CD4-positive, alpha-beta T cell treated with Interleukin-17A for 4 hours (primary cell): ENCODE results near the gene ARFGEF2.
"Not testable (repeated sequence)": the region's sequence is repeated elsewhere in the genome, so short reads cannot be mapped to it uniquely, and the experiment has no call there.

Experiments
- DNase-seq: peaks from one replicate; pipeline ENCODE4 v3.0.0-alpha.2; 2020; ENCODE audit warnings: mixed read lengths

ARFGEF2 gene

DNA sequence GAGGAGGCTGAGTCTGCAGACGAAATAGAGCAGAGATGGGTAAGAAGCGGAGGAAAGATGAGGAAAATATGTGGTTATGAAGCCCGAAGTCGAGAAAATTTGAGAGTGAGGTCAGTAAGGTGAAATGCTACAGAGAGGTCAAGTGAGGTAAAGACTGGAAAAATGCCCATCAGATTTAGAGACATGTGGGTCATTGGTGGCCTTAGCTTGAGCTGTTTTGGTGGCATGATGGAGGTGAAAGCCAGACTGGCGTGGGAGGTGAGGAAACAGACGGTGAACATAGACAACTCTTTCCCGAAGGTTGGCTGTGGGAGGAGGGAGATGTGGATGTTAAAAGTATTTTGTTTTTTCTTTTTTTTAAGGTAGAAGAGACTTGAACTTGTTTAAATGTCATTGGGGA is 9.4 kb downstream of the ARFGEF2 start:
- no peak for DNase-seq

DNA sequence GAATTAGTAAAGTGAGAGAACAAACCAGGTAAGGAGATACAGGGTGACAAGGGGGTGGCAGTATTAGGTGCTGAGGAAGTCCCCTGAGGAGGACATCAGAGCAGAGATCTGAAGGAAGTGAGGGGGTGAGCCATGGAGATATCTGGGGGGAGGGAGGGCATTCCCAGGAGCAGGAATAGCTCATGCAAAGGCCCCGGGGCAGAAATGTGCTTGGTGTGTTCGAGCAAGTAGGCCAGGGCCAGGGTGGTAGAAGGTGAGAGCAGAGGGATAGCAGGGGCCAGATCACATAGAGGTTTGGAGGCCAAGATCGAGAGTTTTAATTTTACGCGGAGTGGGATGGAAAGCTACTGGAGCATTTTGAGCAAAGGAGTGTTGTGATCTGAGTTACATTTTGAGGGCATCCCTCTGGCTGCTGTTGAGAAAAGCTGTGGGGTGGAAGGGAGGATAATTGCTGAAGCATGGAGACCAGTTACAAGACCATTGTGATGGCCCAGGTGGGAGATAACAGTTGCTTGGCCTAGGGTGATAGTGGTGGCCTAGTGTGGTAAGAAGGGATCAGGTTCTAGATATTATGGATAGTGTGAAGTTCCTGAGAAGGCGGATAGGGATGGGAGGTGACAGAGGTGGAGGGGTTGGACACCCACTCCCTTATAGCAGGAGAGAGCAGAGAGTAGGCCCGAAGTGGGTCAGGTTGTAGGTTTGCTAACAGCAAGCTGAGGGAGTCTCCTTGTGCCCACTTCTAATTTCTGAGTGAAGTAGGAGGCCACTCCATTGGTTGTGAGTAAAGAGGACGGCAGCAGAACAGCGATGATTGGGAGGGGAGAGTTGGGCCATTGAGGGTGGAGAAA is 10.2 kb downstream of the ARFGEF2 start:
- DNase-seq, result no peak

DNA sequence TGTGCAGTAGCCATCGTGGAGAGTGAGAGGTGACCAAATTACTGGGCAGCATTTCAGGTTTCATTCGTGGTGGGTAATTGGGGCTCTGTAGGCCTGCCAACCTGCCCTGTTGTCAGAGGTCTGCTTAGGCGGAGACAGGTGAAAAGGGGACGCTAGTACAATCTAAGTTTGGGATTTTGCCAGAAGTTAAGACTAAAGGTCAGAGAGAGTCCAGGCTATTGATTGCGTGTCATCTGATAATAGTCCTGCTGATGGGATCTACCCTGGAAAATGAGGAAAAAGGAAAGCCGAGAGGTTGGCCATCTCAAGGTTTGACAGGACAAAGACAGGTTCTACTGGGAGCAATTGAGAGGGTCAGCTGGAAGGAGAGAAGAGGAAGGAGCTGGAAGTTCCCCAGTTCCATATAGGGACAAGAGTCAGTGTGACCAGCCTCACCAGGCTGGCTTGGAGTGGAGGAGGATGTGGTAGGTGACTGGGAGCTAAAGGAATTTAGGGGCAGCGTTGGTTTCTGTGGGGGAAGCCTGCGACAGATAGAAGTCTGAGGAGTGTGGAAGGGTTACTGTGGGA is 10.9 kb downstream of the ARFGEF2 start:
- DNase-seq, result no peak

DNA sequence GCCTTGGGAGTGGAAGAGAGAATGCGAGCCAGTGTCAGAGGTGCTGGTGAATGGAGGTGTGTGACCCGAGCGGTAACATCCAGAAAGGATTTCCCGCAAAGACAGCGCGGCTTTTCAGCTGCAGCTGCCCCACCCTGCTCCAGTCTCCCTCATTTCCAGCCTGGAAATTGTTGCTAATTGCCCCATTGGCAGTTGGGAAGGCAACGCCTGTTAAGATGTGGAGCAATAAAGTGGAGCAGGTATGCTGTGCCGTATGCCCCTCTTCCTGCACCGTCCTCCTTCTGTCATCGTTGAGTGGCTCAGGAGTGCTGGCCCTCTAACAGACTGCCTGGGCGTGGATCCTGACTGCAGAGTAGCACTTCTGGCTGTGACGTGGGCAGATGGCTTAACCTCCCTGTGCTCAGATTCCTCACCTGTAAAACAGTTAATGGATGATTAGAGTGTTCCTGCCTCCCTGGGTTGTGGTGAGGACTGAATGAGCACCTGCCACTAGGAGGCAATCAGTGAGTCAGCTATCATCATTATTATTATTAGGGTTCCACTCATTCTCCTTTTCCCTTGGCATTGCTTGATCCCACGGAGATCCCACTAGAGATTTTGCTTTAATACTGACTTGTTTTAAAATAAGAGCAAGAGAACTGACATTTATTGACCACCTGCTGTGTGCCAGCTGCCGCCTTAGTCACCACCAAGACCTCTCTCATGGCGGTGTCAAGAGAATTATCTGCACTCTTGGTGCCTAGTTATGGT is 11.7 kb downstream of the ARFGEF2 start:
- DNase-seq, result no peak

DNA sequence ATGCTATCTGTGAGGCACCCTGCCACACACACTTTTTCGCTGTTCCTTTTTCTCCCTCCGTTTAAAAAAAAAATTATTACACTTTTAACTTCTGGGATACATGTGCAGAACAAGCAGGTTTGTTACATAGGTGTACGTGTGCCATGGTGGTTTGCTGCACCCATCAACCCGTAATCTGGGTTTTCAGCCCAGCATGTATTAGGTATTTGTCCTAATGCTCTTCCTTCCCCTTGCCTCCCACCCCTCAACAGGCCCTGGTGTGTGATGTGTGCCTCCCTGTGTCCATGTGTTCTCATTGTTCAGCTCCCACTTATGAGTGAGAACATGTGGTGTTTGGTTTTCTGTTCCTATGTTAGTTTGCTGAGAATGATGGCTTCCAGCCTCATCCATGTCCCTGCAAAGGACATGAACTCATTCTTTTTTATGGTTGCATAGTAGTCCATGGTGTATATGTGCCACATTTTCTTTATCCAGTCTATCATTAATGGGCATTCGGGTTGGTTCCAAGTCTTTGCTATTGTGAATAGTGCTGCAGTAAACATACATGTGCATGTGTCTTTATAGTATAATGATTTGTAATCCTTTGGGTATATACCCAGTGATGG is 12.9 kb downstream of the ARFGEF2 start:
- DNase-seq, result not testable (repeated sequence)

DNA sequence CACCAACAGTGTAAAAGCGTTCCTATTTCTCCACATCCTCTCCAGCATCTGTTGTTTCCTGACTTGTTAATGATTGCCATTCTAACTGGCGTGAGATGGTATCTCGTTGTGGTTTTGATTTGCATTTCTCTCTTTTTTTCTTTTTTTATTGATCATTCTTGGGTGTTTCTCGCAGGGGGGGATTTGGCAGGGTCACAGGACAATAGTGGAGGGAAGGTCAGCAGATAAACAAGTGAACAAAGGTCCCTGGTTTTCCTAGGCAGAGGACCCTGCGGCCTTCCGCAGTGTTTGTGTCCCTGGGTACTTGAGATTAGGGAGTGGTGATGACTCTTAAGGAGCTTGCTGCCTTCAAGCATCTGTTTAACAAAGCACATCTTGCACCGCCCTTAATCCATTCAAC is 13.5 kb downstream of the ARFGEF2 start:
- DNase-seq, result not testable (repeated sequence)

DNA sequence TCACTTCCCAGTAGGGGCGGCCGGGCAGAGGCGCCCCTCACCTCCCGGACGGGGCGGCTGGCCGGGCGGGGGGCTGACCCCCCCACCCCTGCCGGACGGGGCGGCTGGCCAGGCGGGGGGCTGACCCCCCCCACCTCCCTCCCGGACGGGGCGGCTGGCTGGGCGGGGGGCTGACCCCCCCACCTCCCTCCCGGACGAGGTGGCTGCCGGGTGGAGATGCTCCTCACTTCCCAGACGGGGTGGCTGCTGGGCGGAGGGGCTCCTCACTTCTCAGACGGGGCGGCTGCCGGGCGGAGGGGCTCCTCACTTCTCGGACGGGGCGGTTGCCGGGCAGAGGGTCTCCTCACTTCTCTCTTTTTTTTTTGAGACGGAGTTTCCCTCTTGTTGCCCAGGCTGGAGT is 14.7 kb downstream of the ARFGEF2 start:
- DNase-seq, result not testable (repeated sequence)

DNA sequence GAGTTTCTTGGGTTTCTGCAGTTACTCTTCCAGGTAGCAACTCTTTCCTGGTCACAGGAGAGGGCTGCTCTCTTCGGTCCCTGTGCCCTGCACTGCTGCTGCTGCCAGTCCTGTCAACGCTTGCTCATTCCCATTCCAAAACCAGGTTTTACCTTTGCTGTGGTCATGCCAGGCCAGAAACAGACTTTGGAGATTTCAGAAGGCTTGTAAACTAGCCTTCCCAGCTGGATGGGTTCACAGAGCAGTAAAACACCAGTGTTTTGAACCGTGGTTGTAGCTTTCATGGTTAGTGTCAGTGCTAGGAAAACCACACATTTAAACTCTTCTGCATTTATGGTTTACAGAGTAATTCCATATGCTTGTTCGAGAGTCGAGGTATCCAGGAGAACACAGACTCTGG is 16.2 kb downstream of the ARFGEF2 start:
- DNase-seq, result no peak

DNA sequence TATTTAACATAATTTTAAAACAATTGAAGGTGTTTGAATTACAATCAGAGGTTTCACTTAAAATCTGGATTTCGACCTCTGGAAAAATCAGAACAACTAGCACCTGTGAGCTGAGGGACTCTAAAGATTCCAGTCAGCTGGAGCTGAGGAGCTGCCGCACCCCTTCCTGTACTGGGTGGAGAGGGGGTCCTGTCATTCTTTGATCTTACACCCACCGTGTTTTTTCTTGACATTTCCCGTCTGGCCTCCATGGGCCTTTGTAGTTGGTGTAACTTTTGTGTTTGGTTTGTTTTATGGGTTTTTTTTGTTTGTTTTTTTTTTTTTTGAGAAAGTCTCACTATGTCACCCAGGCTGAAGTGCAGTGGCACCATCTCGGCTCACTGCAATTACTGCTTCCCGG is 17.2 kb downstream of the ARFGEF2 start:
- no peak for DNase-seq

DNA sequence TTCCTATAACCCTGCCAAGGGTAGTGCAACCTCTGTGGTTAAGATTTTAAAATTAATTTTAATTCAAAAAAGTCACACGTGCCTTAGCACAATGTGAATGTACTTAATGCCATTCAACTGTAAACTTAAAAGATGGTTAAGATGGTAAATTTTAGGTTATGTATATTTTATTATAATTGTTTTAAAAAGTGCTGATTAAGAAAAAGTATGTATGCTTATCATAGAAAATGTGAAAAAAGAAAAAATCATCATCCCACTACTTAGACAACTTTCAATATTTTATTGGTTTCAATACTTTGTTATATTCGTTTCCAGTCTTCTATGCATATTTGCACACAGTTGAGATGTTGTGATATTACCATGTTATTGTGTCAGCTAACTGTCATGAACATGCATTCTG is 18.7 kb downstream of the ARFGEF2 start:
- DNase-seq, result no peak

DNA sequence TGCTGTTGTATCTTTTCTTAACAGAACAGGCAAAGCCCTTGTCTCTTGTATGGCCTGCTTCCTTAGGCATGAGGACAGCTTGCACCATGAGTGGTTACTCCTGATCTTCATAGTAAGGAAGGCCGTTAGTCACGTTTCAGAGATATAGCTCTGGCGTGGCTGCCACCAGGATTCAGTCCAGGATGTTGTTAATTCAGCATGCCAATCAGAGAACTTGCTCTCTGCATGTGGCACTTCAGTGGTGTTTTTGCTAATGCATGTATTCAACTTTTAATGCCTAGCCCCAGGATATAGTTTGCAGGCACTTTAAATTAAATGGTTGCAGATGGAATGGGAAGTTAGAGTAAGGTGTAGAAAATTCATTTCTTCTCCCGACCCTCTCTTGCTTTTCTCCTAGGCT is 20.0 kb downstream of the ARFGEF2 start:
- no peak for DNase-seq

DNA sequence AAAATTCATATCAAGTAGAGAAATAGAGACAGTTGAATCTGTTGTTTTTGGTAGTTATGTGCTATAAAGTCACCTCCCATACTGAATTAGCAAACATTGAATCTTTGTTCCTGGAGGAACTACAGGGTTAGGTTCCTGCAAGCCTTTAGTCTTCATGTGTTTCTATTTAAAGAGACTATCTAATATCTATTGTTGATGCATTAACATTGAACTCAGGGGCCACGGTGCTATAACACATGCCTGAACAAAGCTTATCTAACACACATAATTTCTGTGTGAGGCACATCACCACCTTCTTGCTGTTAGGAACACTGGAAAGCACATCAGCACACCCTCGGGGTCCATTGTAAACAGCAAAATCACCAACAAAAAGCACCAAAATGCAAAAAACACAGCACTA is 21.2 kb downstream of the ARFGEF2 start:
- no peak for DNase-seq

DNA sequence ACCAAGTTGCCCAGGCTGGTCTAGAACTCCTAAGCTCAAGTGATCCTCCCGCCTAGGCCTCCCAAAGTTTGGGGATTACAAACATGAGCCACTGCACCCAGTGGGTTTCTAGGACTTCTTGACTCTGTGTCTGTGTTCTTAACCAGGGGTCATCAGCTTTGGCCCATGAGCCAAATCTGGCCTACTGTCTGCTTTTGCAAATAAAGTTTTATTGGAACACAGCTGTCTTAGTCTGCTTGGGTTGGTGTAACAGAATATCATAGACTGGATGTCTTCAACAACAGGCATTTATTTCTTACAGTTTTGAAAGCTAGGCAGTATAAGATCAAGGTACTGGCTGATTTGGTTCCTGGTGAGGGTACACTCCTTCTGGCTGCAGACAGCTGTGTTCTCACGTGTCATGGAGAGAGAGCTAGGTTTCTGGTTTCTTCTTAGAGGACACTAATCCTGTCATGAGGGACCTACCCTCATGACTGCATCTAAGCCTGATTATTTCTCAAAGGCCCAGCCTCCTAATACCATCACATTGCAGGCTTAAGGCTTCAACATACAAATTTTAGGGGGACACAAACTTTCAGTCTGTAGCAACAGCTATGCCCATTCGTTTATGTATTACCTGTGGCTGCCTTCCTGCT is 23.3 kb downstream of the ARFGEF2 start:
- no peak for DNase-seq

DNA sequence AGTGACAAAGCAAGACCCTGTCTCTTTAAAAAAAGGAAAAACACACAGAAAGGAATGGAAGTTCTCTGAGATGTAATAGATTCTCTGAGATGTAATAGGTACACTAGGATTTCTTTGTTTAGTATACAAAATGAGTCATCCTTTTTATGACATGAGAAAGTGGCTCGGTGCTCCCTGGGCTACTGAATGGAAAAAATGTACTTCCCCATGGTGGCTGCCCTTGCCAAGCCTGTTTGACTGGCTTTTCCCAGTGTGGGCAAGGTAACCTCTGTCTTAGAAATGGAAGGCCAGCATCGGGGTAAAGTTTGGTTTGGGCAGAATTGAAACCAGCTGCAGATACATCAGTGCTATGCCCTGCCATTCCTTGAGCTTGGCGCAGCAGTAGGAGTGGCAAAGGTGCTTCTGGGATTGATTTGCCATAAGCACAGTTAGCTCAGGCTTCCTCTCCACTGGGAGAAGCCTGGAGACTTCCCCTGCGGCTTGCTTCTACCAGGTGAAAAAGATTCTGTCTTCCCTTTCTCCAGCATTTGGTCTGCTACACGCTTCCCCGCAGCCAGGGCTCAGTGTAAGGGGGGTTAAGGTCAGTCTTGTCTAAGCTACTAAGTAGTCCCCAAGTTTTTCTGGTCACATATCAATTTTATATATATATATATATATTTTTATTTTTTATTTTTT is 24.5 kb downstream of the ARFGEF2 start:
- no peak for DNase-seq

DNA sequence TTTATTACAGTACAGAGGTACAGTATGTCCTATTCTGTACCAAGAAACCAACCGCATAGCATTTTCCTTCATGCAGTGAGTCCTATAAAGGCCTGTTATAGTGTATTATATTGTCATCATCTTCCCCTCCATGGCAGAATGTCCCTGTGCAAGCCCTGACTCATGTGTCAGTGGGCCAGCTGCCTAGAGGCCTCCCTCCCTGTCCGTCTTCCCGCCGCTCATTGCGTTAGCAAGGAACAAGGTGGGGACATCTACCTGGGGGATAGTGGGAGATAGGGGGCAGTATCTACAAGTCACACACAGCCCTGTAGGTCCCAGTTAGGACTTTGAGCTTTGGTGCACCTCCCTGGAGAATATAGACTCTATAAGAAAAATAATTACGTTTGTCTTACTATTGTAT is 27.1 kb downstream of the ARFGEF2 start:
- no peak for DNase-seq

DNA sequence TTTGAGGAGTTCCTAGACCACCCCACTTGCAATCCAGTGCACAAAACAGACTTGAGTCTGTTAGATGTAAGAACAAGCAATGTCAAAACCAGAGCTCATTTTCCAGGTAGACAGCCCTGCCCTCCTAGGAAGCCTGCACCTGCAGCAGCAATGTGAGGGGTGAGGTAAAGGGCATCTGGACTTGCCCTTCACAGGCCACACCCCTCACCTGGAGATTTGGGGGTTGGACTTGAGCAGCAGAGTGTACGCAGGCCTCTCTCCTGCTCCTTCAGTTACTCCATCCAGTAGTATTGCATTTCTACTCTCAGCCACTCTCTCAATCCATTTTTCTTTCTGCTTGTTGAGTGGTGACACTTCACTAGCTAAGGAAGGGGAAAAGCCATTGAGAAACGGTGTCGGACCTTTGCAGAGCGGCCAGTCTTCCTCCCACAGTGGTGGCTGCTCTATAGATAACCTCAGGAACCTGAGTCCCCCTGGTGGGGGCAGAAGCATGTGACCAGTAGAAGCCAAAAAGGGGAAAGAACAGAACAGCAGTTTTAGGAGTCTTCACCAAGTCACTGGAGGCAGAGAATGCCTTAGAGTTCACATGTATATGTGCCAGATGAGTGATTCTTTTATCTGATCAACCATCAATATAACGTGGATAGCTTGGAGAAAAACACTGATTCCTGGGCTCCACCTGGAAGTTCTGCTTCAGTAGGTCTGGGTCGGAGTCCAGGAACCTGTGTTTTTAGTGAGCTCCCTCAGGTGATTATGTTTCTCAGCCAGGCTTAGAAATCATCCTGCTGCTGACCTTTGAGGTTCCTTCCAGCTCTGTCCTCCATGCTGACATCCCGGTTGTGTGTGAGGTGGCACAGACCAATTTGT is 28.0 kb downstream of the ARFGEF2 start:
- DNase-seq, result no peak

DNA sequence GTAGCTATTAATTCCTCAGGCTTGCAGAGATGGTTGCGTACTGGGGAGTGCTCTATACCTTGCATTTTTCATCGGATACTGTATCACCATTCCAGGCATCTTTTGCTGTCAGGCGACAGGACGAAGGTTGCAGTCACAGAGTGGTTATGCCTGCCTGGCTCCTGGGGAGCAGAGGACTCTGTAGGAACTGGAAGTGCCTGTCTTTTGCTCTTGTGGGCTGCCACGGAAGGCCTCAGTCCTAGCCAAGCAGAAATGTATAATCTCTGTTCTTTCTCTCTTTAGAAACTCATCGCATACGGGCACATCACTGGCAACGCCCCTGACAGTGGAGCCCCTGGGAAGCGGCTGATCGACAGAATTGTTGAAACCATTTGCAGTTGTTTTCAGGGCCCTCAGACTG is 29.5 kb downstream of the ARFGEF2 start:
- no peak for DNase-seq

DNA sequence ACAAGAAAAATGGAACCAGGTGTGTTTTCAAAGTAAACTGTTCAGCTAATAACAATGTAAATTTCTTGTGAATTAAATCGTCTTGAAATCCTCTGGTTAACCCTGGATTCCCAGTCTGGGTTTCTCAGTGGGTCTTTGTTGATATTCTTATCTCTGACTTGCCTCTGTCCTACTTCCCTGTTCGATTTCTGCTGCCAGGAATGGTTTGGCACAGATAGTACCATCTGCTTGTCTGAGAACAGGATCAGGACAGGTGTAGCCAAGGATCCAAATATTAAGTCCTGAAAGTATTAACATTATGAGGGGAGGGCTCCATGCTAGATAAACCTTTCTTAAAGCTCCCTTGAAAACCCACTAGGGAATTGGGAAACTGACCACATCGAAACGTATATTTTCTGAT is 30.1 kb downstream of the ARFGEF2 start:
- DNase-seq, result no peak

DNA sequence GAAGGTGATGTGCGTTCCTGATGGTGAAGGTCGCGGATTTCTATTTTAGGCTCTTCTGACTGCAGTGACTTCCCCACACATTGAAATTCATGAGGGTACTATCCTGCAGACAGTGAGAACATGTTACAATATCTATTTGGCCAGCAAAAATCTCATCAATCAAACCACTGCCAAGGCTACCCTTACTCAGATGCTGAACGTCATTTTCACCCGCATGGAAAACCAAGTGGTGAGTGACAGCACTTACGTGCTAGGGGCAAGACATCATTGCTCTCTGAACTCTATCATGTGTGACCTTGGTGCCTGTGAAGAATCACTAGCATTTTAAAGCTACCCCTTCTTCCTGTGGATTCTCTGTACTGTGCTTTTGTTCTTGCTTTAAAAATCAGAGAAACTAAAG is 31.1 kb downstream of the ARFGEF2 start:
- DNase-seq, result no peak

DNA sequence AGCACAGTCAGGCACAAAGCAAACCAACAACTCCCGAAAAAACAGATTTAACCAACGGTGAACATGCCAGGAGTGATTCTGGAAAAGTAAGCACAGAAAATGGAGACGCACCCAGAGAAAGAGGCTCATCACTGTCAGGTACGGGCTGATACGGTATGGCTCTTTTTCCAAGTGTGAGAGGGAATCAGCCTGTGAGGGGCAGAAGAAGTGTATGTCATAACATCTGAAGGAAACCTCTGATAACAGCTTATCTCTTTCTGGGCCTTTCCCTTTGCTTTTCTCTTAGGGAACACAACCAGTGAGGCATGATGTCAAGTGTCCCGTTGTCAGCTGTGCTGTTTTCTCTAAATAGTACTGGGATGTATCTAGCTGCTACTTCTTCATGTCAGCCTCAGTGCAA is 32.1 kb downstream of the ARFGEF2 start:
- DNase-seq, result no peak

DNA sequence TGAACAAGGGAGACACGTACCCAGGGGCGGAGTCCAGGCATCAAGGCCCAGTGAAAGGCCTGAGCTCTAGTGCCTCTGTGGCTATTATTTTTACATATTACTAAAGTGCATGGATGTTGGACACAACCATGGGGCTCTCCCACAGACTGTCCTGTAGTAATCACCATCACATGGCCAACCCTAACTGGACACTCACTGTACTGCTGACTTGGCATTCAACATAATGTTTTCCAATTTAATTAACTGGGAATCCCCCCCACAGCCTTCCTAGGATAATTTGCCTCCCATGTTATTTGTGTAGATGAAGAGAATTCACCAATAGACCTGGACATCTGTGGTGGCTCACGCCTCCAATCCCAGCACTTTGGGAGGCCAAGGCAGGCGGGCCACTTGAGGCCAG is 34.5 kb downstream of the ARFGEF2 start:
- DNase-seq, result no peak
